GM18519 (cell line): Measurements from ENCODE around the gene CCDC146.
"Not testable (repeated sequence)": the region's sequence is repeated elsewhere in the genome, so short reads cannot be mapped to it uniquely, and the experiment has no call there.

ENCODE experiments used
- ATAC-seq: cut with Tn5 transposase; IDR thresholded peaks from one replicate; pipeline ENCODE4 v1.9.1; 2021; ENCODE audit warnings: mild to moderate bottlenecking, moderate library complexity; ENCODE audit not compliant: unreplicated experiment, low FRiP score

CCDC146 gene

GRCh38 chr7:77242554-77242953 lies 120.1 kb downstream of the CCDC146 start:
- no peak for ATAC-seq

GRCh38 chr7:77244222-77244934 lies 122.0 kb downstream of the CCDC146 start:
- no peak for ATAC-seq

- ATAC-seq: no peak
Observed at GRCh38 chr7:77245015-77245755, 122.8 kb downstream of the CCDC146 start.

- no peak for ATAC-seq
Observed at GRCh38 chr7:77246026-77246640, 123.7 kb downstream of the CCDC146 start.

GRCh38 chr7:77247206-77247850 lies 124.9 kb downstream of the CCDC146 start:
- ATAC-seq: peak; percentile 85

- ATAC-seq: no peak
Observed at GRCh38 chr7:77248154-77248553, 125.7 kb downstream of the CCDC146 start.

- ATAC-seq: no peak
Observed at GRCh38 chr7:77252506-77252905, 130.1 kb downstream of the CCDC146 start.

- ATAC-seq: no peak
Observed at GRCh38 chr7:77253151-77253550, 130.7 kb downstream of the CCDC146 start.

GRCh38 chr7:77254429-77254828 lies 132.0 kb downstream of the CCDC146 start:
- ATAC-seq: no peak

GRCh38 chr7:77254915-77255314 lies 132.5 kb downstream of the CCDC146 start:
- no peak for ATAC-seq

GRCh38 chr7:77258014-77258413 lies 135.6 kb downstream of the CCDC146 start:
- no peak for ATAC-seq

GRCh38 chr7:77258593-77258992 lies 136.2 kb downstream of the CCDC146 start:
- ATAC-seq: no peak

GRCh38 chr7:77262316-77262715 lies 139.9 kb downstream of the CCDC146 start:
- no peak for ATAC-seq

- no peak for ATAC-seq
Observed at GRCh38 chr7:77265666-77266065, 143.3 kb downstream of the CCDC146 start.

- ATAC-seq: peak; percentile 93
Observed at GRCh38 chr7:77266291-77266794, 143.9 kb downstream of the CCDC146 start.

- ATAC-seq: no peak
Observed at GRCh38 chr7:77269360-77270093, 147.1 kb downstream of the CCDC146 start.

- no peak for ATAC-seq
Observed at GRCh38 chr7:77270094-77270480, 147.7 kb downstream of the CCDC146 start.

GRCh38 chr7:77271766-77272165 lies 149.4 kb downstream of the CCDC146 start:
- no peak for ATAC-seq

GRCh38 chr7:77275663-77276062 lies 153.2 kb downstream of the CCDC146 start:
- not testable (repeated sequence) for ATAC-seq

- no peak for ATAC-seq
Observed at GRCh38 chr7:77276120-77276519, 153.7 kb downstream of the CCDC146 start.
